Kidney glomerular epithelial cell (primary cell): ENCODE results near the gene TATDN2.
"Not testable (repeated sequence)": the region's sequence is repeated elsewhere in the genome, so short reads cannot be mapped to it uniquely, and the experiment has no call there.

Experiments
- DNase-seq: peaks from one replicate; lab custom pipeline; 2025; lab: John Stamatoyannopoulos, UW

Gene TATDN2

GRCh38 chr3:10238345-10239183 lies 9.7 kb upstream of the TATDN2 start:
- DNase-seq: no peak

GRCh38 chr3:10240799-10241198 lies 7.5 kb upstream of the TATDN2 start:
- DNase-seq: no peak

GRCh38 chr3:10242182-10243065 lies 5.8 kb upstream of the TATDN2 start:
- peak; percentile 62 for DNase-seq

GRCh38 chr3:10244009-10244408 lies 4.2 kb upstream of the TATDN2 start:
- DNase-seq: no peak

- DNase-seq: no peak
These were observed 3.1 kb upstream of the TATDN2 start for GRCh38 chr3:10245081-10245712.

- no peak for DNase-seq
These were observed 528 bp upstream of the TATDN2 start for GRCh38 chr3:10247679-10248183.

- DNase-seq: no peak
These were observed 907 bp downstream of the TATDN2 start for GRCh38 chr3:10248984-10249748.

GRCh38 chr3:10249833-10250232 lies 1.6 kb downstream of the TATDN2 start:
- DNase-seq: no peak

- no peak for DNase-seq
These were observed 2.7 kb downstream of the TATDN2 start for GRCh38 chr3:10251006-10251405.

- no peak for DNase-seq
These were observed 5.5 kb downstream of the TATDN2 start for GRCh38 chr3:10253731-10254130.

GRCh38 chr3:10255835-10256234 lies 7.6 kb downstream of the TATDN2 start:
- no peak for DNase-seq

GRCh38 chr3:10259036-10259435 lies 10.8 kb downstream of the TATDN2 start:
- DNase-seq: no peak

GRCh38 chr3:10259798-10260197 lies 11.5 kb downstream of the TATDN2 start:
- DNase-seq: no peak

- no peak for DNase-seq
These were observed 12.0 kb downstream of the TATDN2 start for GRCh38 chr3:10260211-10260701.

- DNase-seq: no peak
These were observed 13.8 kb downstream of the TATDN2 start for GRCh38 chr3:10262027-10262426.

GRCh38 chr3:10263646-10264363 lies 15.5 kb downstream of the TATDN2 start:
- DNase-seq: no peak

- DNase-seq: no peak
These were observed 17.6 kb downstream of the TATDN2 start for GRCh38 chr3:10265833-10266232.

- DNase-seq: not testable (repeated sequence)
These were observed 18.7 kb downstream of the TATDN2 start for GRCh38 chr3:10266936-10267335.

- no peak for DNase-seq
These were observed 19.9 kb downstream of the TATDN2 start for GRCh38 chr3:10268116-10268515.

GRCh38 chr3:10268930-10269329 lies 20.7 kb downstream of the TATDN2 start:
- DNase-seq: no peak

- no peak for DNase-seq
These were observed 21.2 kb downstream of the TATDN2 start for GRCh38 chr3:10269443-10269842.
